ENCODE data around the gene RSRC1.
"Not testable (repeated sequence)": the region's sequence is repeated elsewhere in the genome, so short reads cannot be mapped to it uniquely, and the experiment has no call there.

Gene RSRC1

GRCh38 chr3:158522221-158523136, 412.6 kb downstream of the RSRC1 start:
- no peak for DNase-seq (ENCODE audit: low read depth in 2 of 2)

DNA sequence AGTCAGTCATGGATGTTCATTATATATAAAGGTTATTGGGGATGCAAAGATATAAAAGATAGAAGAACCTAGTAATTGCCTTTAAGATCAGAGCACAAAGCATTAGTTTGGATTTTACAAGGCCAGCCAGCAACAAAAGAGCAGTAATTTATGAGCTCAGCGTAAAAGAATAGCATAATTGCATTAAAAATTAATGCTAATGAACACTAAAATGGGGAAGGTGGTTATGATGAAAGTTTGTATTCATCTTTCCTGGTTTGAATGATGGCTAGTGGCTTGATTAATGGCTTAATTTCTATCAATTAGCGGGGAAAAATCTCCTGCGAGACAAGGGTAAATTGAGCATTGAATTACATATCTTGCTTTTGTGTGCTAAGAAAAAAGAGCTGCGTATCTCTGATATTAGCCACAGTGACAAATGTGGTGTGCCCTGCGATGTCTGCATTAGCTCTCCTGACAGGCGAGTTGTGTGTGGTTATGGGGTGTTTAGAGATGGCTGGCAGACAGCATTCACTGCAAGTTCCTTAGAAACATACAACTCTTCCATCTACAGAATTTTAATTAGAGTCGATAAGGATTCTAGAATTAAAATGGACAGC, 418.3 kb downstream of the RSRC1 start:
- DNase-seq (ENCODE audit: low read depth in 2 of 2) = no peak

GRCh38 chr3:158531334-158531733, 421.4 kb downstream of the RSRC1 start:
- DNase-seq (ENCODE audit: low read depth in 2 of 2) = no peak

DNA sequence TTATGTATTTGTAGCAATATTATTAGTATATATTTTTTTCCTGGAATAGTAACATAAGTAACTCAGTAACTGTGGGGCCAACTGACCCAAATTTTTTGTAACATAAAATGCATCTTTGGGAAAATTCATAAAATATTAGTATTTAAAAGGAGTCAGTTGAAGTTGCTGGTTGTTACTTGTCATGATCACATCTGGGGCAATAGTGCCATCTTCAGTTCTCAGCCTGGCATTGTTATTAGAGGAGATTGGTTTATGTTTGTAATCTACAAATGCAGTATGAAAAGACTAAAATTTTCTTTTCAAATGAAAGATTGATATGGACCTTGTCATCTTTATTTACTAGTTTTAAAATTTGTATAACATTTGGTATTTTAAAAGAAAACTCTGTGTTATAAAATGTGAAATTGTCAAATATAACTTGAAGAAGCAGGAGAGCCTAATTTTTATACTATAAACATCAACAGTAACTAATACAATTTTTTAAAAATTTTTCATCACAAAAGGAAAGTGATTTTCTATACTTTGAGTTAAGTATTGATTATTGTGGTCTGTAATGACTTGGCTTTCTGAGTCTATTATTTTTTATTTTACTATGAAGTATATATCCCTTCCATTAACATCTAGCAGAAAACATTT, 422.3 kb downstream of the RSRC1 start:
- DNase-seq (ENCODE audit: low read depth in 2 of 2) = no peak

- no peak for DNase-seq (ENCODE audit: low read depth in 2 of 2)
Measured at GRCh38 chr3:158535918-158536317, 426.0 kb downstream of the RSRC1 start.

DNA sequence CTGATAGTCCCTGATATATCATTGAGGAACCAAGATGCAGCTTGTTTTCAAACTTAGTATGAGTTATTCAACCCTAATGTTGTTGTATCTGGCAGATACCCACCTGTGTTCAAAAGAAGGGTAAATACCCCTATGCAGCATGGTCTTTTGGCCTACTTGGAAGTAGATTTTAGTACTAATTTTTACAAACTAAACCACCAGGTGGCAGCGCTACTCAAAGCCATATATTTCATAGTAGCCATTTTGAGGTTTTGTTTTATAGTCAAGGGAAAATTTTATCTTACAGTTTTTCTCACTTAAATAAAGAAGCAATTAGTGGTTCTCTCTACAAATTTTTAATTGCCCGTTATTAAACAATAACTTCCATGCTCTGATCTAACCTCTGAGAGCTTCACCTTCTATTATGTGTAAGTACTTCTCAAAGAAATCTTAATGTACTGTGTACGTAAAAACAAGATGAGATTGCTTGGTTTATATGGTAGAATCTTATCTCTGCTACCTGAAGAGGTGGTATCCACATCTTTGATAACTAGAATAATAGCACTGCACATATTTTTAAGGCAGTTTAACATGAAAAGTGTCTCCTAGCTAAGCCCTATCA, 429.6 kb downstream of the RSRC1 start:
- peak; percentile 19 to 33 for DNase-seq (ENCODE audit: low read depth in 2 of 2)

DNA sequence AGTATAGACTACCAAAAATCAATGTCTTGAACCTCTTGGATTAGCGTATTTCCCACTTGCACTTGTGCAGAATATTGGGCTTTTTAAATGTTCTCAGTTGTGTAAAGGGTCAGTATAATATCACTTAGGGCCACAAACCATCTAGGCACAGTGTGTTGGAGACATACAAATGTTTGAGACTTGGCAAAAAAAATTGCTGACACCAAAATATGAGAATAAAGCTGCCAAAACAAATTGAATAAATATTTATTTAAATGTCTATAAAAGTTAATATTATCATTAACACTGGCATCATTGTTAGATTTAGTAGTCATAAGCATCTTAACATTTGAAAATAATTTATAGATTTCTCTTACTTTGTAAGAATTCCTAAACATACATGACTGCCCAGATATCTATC, 430.2 kb downstream of the RSRC1 start:
- DNase-seq (ENCODE audit: low read depth in 2 of 2) = no peak

DNA sequence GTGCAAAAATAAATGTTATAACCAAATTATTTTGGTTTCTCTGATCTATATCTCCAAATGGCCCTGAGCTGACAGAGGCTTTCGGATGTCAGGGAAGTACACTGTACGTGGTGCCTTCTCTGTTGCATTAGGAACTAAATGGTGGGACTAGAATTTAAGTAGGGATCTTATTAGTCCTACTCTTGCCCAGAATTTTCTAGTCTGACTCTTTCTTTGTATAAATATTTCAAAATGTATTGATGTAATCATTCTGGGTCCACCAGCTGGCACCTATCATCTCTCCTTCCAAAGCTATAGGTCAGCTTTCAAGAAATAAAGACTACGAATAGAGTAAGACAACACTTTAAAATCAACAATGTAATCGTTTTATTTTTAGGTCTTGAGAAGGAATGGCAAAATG, 438.8 kb downstream of the RSRC1 start:
- no peak for DNase-seq (ENCODE audit: low read depth in 2 of 2)

DNA sequence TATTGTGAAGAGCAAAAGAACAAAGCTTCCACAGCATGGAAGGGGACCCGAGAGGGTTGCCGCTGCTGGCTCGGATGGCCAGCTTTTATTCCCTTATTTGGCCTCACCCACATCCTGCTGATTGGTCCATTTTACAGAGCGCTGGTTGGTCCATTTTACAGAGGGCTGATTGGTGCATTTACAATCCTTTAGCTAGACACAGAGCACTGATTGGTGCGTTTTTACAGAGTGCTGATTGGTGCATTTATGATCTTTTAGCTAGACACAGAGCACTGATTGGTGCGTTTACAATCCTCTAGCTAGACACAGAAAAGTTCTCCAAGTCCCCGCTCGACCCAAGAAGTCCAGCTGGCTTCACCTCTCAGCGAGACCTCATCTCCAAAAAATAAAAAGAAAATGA, 440.0 kb downstream of the RSRC1 start:
- not testable (repeated sequence) for DNase-seq (ENCODE audit: low read depth in 2 of 2)

DNA sequence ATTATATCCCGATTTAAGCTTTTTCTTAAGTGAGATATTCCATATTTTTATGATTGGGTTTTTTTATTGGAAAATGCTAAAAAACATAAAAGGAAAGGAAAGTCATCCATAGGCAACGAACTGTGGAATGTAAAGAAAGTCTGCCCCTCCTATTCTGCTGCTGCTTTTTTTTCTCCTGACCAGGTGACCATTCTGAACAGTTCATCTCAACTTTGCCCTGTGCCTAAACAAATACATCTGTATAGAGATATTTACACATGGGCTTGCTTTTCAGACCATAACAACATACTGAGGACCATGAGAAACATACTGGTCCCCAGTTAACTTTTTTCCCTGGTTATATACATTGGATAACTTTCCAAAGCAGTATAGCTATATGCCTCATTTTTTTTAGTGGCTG, 442.2 kb downstream of the RSRC1 start:
- no peak for DNase-seq (ENCODE audit: low read depth in 2 of 2)

DNA sequence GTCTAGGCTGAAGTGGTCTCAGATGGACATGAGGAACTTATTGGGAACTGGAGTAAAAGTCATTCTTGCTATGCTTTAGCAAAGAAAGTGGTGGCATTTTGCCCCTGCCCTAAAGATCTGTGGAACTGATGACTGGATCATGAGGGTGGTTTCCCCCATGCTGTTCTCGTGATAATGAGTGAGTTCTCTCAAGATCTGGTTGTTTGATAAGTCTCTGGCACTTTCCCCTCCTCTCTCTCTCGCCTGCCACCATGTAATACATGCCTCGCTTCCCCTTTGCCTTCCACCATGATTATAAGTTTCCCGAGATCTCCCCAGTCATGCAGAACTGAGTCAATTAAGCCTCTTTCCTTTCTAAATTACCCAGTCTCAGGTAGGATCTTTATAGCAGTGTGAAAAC, 449.6 kb downstream of the RSRC1 start:
- no peak for DNase-seq (ENCODE audit: low read depth in 2 of 2)

DNA sequence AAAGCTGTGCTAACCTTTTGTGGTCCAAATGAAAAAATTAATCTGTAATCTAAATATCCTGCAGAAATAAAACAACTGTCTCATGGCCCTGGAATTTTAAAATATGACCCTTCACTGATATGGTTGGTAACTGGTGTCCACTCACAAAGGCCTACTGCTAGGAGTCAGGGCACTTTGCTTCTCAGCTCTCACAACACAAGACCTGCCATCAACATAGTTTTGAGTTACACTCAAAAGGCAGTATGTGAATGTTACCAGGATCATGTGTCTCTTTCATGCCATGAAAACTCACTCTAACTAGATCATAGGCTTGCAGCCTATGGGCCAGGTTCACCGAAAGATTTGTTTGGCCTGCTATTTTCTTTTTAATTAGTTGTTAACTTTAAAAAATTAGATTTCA, 451.1 kb downstream of the RSRC1 start:
- no peak for DNase-seq (ENCODE audit: low read depth in 2 of 2)

GRCh38 chr3:158562674-158563073, 452.8 kb downstream of the RSRC1 start:
- no peak for DNase-seq (ENCODE audit: low read depth in 2 of 2)

GRCh38 chr3:158563076-158563475, 453.2 kb downstream of the RSRC1 start:
- DNase-seq (ENCODE audit: low read depth in 2 of 2) = no peak

DNA sequence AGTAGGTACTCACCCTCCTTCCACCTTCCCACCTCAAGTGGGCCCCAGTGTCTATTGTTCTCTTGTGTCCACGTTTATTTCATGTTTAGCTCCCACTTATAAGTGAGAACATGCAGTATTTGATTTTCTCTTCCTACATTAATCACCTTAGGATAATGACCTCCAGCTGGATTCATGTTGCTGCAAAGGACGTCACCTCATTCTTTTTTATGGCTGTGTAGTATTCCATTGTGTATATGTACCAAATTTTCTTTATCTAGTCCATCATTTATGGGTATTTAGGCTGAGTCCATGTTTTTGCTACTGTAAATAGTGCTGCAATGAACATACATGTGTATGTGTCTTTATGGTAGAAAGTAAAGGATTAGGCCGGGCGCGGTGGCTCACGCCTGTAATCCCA, 455.2 kb downstream of the RSRC1 start:
- no peak for DNase-seq (ENCODE audit: low read depth in 2 of 2)

- no peak for DNase-seq (ENCODE audit: low read depth in 2 of 2)
Measured at GRCh38 chr3:158568784-158569183, 458.9 kb downstream of the RSRC1 start.

DNA sequence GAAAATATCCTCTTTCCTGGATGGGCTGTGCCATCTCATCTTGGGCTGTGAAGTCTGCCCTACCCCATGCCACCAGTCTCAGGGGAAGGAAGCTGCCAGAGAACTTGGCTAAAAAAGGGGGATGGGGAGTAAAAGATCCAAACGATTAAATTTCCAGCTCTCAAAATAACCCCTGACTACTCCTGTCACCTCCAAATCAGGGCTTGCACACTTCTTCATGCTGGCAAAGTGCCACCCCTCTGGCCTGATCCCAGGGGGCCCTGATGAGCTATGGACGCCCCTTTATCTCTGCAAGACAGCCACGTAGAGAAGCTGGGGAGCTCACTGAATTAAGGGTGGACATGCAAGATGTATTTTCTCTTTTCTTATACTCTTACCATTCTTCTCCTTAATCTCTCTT, 459.9 kb downstream of the RSRC1 start:
- no peak for DNase-seq (ENCODE audit: low read depth in 2 of 2)

GRCh38 chr3:158570999-158571702, 461.3 kb downstream of the RSRC1 start, which contains the start of gene MLF1:
MLF1 (plus strand) TSS chr3:158571194; CDS start chr3:158571301, 107 bp downstream.
- peak; percentile 58 to 78 for DNase-seq (ENCODE audit: low read depth in 2 of 2)

GRCh38 chr3:158571969-158572765, 462.3 kb downstream of the RSRC1 start:
- no peak for DNase-seq (ENCODE audit: low read depth in 2 of 2)

- DNase-seq (ENCODE audit: low read depth in 2 of 2) = no peak
Measured at GRCh38 chr3:158572766-158573060, 462.8 kb downstream of the RSRC1 start.

GRCh38 chr3:158573714-158574113, 463.8 kb downstream of the RSRC1 start:
- no peak for DNase-seq (ENCODE audit: low read depth in 2 of 2)

Data from activated CD4-positive, alpha-beta T cell treated with anti-CD3 and anti-CD28 coated beads for 24 hours (primary cell).